GM12875 (cell line): ENCODE results near the gene CHST1.

Source experiments
- H3K4me3 ChIP-seq: one replicate; pipeline ENCODE4 v1.5.1; 2011; ENCODE audit warnings: low read depth, low read length, control low read depth
- CTCF ChIP-seq: IDR thresholded peaks from 2 replicates; pipeline ENCODE4 v1.5.1; 2011; ENCODE audit warnings: low read depth, mild to moderate bottlenecking, control low read depth, inconsistent platforms, low read length, moderate library complexity, borderline replicate concordance; ENCODE audit not compliant: insufficient read depth

The CHST1 gene

DNA sequence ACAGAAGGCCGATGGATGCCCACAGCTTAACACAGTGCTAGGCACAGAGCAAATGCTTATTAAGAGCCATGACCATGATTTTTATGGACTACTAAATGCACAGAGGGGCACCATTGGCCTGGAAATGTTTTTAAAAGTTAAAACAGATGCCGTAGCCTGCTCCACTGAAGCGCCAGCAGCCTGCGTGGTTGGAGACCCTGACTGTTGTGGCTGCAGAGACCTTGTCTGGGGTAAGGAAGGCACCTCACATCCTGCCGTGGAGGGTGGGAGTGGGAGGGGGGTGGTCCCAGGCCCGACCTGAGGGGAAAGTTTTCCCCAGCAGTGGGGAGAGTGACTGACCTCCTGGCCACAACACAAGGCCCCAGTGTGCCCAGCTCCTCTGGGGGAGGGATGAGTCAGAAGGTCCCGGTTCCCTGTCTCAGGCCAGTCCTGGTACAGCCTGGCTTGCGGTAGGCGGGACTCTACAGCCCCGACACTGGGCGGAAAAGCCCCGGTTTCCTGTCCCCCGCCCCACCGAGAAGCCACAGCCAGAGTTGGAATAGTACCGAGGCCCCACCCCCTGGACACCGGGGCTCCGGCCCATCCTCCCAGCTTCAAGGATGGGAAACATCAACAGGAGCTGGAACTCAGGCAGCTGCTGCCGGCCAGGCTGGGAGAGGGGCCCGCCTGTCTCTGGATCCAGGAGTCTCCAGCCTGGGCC, 7.0 kb downstream of the CHST1 start:
- no peak overlapping the region for H3K4me3 ChIP-seq
- no peak for TF ChIP-seq CTCF

- TF ChIP-seq CTCF = no peak
Measured at GRCh38 chr11:45657496-45658260, 7.7 kb downstream of the CHST1 start.

DNA sequence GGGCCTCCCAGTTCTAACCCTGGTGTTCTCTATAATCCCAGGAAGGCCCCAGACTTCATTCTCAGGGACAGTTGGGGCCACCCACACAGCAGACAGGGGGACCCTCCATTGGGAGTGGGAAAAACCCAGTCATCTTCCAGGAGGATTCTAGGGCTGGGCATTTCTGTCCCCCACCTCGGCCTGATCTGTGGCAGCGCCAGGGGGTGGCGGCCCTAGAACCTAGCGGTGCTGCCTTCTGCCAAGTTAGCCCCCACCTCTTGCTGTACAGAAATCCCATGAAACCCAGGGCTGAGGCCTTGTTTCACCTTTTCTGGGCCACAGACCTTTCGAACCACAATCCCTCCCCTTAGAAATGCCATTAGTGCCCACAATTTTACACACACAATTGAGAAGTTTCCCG, 9.6 kb downstream of the CHST1 start:
- H3K4me3 ChIP-seq = no peak overlapping the region
- no peak for TF ChIP-seq CTCF

More at GRCh38 chr11:45657496-45658260, 7.7 kb downstream of the CHST1 start:
- no peak overlapping the region for H3K4me3 ChIP-seq

DNA sequence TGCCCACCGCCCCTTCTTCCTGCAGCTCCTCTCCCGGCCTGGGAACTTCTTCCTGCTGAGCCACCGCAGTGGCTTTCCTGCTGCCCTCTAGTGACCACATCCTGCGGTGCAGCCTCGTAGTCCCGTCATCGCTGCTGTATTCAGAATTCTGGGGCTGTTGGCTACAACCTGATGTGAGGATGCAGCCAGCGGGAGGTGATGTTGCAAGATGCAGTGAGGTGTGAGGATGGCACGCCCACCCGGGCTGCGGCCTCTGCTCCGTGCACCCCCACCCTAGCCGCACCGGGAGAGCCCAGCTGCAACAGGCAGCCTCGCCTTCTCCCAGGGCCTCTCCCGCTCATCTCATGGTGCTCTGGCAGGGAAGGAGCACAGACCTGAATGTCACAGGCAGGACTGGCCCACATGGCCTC, 10.1 kb downstream of the CHST1 start:
- H3K4me3 ChIP-seq = no peak overlapping the region
- peak; percentile 91 for TF ChIP-seq CTCF

DNA sequence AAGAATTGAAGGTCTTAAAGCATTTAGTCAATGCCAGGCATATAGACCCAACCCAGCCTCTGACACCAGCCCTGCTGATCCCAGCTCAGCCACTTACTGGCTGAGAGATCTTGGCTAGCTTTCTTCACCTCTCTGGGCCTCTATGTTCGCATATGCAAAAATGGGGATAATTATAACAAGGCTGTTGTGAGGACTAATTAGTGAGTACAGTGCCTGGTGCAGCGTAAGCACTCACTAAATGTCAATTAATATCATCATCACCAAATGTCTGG, 10.5 kb downstream of the CHST1 start:
- no peak for TF ChIP-seq CTCF

DNA sequence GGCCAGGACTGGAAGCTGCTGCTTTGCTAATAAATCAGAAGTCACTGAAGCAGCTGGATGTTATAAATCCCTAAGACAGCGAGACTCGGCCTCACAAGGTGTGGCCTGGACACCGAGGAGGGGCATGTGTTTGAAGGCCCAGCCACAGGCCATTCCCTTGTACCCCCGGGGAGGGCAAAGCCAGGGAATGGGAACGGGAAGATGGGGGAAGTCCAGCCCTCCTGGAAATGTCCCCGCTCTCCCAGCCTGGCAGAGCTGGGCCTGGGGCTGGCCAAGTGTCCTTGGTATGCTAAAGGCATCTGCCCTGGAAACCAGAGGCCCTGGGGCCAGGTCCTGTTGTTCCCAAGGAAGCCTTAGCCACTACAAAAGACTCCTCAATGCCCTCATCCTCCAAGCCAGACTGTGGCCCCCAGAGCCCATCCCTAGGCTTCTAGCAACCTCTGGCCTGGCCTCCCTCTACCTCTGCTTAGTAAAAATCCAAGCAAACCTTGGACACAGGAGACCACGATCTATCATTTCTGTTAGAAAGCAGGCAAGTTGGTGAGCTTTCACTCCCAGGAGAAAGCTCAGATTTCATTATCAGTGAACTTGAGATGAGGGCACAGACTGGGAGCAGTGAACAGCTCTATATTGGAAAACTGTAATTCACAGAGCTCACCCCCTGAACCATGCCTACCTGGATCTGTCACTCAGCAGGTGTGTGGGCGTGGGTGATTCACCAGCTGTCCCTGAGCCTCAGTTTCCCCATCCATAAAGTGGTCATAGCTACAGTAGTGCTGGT, 11.0 kb downstream of the CHST1 start:
- TF ChIP-seq CTCF = no peak
- no peak overlapping the region for H3K4me3 ChIP-seq

More for the DNA sequence above, 10.5 kb downstream of the CHST1 start:
- no peak overlapping the region for H3K4me3 ChIP-seq
